Activated CD4-positive, alpha-beta T cell treated with anti-CD3 and anti-CD28 coated beads for 24 hours (primary cell): ENCODE measurements around the gene CPB2.

Source experiments
- DNase-seq, 2 donors: peaks; one replicate each; pipeline ENCODE4 v3.0.0-alpha.2; 2020; ENCODE audit warnings: low read depth in 2 of 2

Gene CPB2

DNA sequence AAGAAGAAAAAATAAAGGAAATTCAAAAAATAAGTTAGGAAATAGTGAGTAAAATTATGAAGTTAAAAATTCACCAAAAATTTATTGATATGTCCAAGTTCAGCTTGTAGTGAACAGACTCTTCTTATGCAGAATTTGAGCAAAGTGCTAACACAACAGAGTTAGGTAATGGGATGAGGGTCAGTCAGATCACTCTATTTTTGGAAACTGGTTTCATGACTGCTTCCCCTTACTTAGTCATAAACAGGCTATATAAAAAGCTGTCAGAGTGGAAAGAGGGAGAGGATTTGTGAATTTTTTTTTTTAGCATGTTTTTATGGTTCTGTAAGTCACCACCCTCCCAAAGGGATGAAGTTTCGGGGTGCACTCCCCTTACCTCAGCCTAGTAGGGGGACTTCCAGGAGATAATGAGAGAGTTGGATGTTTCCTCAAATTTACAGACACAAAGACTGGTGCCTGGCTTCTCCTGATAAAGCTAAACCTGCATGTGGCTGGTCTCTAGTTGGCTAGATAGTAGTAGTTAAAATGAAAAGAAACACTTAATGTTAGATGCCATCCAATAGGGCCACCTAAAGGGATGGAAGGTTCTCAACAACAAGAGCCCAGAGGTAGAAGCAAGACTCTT is 4.5 kb downstream of the CPB2 start:
- no peak for DNase-seq

DNA sequence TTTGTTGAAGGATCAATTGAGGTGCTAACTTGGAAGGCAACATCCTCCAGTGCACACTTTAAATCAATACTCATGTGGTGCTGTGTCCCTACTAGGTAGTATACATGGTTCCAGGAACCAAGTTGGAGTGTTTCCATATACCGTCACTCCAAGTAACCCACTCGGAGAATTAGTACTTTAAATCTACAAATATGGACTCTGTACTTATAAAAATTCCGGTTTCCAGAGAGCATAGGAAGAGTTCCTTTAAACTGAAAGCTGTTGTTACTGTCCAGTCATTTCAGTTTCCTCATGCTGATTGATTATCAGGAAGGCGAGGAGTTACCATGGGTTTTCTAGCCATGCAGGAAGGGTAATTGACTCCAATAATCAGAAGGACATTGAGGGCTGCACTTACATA is 7.2 kb downstream of the CPB2 start:
- no peak for DNase-seq

DNA sequence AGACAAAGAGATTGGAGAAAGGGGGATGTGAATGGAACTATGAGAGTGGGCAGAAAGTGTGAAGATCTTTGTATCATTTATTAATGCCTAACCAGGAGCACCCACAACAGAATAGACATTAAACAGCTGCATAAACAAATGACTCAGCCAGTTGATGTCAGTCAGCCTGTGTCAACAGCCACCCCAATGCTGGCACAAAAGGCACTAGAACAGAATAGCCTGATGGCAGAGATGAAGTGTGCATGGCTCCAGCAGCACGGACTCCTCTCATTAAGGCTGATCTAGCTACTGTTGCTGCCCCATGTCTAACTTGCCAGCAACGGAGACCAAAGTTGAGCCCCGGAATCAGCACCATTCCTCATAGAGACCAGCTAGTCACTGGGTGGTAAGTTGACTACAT is 7.8 kb downstream of the CPB2 start:
- no peak for DNase-seq

GRCh38 chr13:46094478-46094877 is 10.4 kb downstream of the CPB2 start:
- DNase-seq = no peak

- DNase-seq = no peak
These were observed 15.8 kb downstream of the CPB2 start for GRCh38 chr13:46088821-46089562.

GRCh38 chr13:46087481-46087880 is 17.4 kb downstream of the CPB2 start:
- DNase-seq = no peak

DNA sequence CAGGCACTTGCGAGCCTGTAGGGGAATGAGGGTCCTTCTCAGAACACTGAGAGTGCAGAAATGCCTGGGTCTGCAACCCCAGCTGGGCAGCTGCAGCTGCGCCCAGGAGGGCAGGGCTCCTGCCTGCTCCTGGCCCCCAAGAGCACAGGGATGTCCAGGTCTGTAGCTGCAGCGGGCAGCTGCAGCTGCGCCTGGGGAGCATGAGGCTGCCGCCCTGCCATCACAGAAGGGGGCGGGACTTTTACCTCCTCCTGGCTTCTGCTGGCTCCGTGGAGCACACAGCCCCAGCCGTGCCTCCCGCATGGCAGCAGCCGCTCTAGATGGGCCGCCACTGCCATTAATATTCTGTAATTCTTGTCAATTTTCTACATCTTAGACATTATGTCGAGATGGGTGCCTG is 17.8 kb downstream of the CPB2 start:
- DNase-seq = no peak

DNA sequence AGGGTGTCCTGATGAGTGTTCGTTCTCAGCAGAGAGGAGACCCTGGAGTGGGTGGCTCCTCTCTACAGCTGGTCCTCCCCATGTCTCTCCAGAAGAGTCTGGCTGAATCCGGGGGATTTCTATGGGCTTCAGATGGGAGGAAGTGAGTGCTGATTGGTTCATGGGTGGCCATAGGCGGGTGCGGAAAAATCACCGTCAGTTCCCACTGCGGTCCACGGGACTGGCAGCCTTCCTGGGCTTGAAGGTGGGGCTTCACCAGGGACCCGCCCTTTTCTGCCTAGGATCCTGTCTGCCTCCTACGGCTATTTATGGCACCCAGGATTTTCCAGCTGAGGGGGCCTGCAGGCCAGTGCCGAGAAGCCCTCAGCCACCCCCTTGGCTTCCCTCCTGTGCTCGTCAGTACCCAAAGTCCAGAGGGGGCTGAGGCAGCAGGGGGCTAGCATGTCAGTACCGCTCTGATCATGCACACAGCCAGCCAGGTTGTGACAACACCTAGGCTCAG is 18.4 kb downstream of the CPB2 start:
- DNase-seq = no peak

DNA sequence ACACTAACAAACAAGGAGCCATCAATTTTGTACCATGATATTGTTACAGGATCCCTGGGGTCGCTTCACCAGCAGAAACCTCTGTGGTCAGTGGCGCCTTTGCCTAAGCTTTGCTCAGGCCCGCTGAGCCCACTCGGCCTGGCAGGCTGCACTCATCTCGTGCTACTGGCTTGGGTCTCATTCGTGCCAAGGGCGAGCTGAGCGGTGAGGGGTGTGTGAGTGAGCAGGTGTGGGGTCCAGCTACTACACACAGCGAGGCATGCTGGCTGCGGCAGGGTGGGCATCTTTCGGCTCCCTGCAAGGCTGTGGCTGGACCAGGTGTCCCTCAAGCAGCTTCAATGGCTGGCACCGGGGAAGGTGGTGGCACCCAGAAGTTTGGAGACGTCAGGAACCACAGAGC is 19.1 kb downstream of the CPB2 start:
- DNase-seq = no peak

GRCh38 chr13:46082324-46082723 is 22.5 kb downstream of the CPB2 start:
- no peak for DNase-seq

DNA sequence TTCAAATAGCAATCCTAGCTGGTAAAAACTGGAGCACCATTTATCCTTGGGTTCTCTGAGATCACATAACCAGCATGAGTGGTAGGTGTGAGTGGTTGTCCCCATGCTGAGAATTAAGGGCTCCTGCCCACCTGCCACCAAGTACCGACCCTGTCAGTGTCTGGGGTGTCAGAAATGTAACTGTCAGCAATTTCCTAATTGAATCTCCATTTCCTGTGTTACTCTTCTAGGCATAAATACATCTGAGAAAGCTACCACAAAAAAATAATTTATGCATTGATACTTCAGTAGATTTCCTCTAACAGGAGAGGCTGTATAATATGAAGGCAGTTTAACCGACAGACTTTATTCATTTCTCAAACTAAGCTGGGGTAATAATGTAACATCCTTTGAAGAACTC is 25.1 kb downstream of the CPB2 start:
- no peak for DNase-seq

GRCh38 chr13:46077265-46077664 is 27.6 kb downstream of the CPB2 start:
- no peak for DNase-seq

- DNase-seq = no peak
These were observed 28.0 kb downstream of the CPB2 start for GRCh38 chr13:46076827-46077226.

DNA sequence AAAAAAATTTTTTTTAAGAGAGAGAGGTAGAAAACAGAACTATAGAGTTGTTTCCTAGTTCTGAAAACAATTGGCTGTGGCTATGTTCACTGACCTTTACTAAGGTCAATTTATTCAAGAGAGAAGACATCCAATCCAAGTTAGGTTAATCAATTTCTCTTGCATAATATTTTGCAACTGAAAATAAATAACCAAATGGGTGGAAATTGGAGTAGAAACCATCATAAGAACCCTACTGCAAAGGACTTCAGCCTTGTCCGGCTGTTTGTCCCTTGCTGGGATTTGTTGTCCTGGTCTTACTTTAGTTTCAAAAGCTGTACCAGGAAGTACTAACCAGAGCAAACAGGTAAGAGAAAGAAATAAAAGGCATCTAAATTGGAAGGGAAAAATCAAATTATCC is 29.0 kb downstream of the CPB2 start:
- DNase-seq = no peak

DNA sequence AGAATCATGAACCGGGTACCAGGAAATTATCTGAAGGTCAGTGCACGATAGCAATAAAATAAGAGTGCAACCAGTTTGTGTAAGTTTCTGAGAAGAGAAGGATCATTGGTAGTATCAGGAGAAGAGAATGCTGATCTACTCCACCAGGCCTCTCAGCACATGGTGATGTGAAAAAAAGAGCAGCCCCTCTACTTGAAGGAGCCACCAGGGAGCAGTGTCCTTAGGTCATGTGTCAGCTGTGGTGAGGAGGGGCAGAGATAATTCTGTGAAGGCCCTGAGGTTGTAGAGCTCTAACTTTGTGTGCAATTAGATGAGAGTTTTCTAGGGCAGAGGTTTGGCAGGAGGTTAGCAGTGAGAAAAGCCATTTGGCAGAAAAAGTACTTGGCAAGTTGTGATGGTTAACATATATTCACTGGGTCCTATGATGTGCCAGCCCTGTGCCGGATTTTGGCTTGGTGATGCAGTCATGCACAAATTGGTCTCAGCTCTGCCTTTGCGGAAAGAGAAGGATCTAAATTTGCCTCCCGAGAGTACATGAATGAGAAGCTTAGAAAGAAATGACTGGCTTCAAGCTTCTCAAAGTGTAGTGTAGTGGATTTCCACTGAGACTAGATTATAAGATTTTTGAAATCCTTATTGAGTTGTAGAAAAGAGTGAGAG is 33.1 kb downstream of the CPB2 start:
- no peak for DNase-seq

GRCh38 chr13:46063292-46063691 is 41.5 kb downstream of the CPB2 start:
- DNase-seq = no peak

- no peak for DNase-seq
These were observed 42.6 kb downstream of the CPB2 start for GRCh38 chr13:46062185-46062584.

DNA sequence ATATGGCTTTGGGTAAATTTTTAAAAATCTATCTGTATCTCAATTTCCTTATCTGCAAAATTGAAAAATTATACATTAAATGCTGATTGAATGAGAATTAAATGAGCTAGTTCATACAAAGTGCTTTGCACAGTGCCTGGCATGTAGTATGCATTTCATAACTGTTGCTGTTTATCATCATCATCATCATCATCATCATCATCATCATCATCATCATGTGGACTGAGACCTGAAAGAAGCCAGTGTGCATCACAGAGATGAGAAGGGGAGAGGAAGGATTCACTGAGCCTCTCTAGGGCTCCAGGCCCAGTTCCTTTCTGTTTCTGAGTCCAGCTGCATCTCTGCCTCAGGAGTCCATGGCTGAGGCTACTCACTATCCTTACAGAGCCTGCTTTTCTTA is 45.4 kb downstream of the CPB2 start:
- DNase-seq = no peak

GRCh38 chr13:46058268-46058667 is 46.6 kb downstream of the CPB2 start:
- no peak for DNase-seq

GRCh38 chr13:46057256-46058015 is 47.4 kb downstream of the CPB2 start:
- DNase-seq = no peak

GRCh38 chr13:46053162-46054012 is 51.4 kb downstream of the CPB2 start:
- no peak for DNase-seq
